Tibial nerve (tissue), 3 donors: ENCODE results near the gene CAMTA1.

Experiments
- CTCF ChIP-seq, 5 experiments: fragments of 200-600 bp in 3 of 5; fragments of 450-650 bp in 2 of 5; sonication (generic) in 3 of 5; IDR thresholded peaks; one replicate each; pipeline ENCODE4 v1.5.1; 2016 to 2019; ENCODE audit warnings: antibody characterized with exemption in 5 of 5, mild to moderate bottlenecking in 3 of 5, moderate library complexity in 2 of 5
- POLR2A ChIP-seq, 2 donors: fragments of 450-650 bp; IDR thresholded peaks; one replicate each; pipeline ENCODE4 v1.6.1; 2017; ENCODE audit warnings: antibody characterized with exemption in 2 of 2, mild to moderate bottlenecking in 2 of 2, moderate library complexity in 2 of 2

DNA sequence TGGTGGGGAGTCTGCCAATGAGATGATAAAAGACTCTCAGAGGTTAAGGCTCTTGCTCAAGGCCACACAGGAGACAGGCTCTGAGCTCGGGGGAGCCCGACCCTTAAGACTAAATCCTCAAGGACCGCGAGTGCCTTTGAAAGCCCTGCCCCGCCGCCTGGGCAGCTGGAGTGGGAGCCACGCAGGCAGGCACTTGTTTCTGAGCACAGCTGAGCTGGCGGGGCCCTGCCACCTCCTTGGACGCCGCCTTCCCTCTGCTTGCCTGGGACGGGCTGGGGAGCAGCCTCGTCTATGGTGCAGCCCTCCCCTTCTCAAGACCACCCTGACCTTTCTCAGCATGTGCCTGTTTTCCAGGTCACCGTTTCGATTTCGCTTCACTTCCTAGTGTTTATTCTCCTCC, 169.3 kb downstream of the CAMTA1 start:
- TF ChIP-seq POLR2A (IDR thresholded peaks at IDR 0.05) (no peak), CTCF (IDR thresholded peaks at IDR 0.05) (no peak)
